Measurements from ENCODE around the gene ACOT12.

ACOT12 gene

GRCh38 chr5:81290146-81290545 lies 103.8 kb downstream of the ACOT12 start:
- no peak for TF ChIP-seq CTCF (IDR thresholded peaks at IDR 0.05)
- peaks cover 15 to 24% of the 10 kb centered on the region in 2 experiments for H3K4me1 ChIP-seq (ENCODE audit: control insufficient read depth in 1 of 2, insufficient read depth in 1 of 2, low read depth in 1 of 2, low read length in 1 of 2)

GRCh38 chr5:81288021-81288433 lies 105.9 kb downstream of the ACOT12 start:
- no peak for TF ChIP-seq CTCF (IDR thresholded peaks at IDR 0.05)
- no peaks in the 10 kb centered on the region for H3K27me3 ChIP-seq
- no peaks in the 10 kb centered on the region for H3K36me3 ChIP-seq
- no peak overlapping the region for H3K4me3 ChIP-seq (ENCODE audit: low read depth in 1 of 2, low read length in 1 of 2)
- peaks cover 15 to 21% of the 10 kb centered on the region in 2 experiments for H3K4me1 ChIP-seq (ENCODE audit: control insufficient read depth in 1 of 2, insufficient read depth in 1 of 2, low read depth in 1 of 2, low read length in 1 of 2)
- H3K9me3 ChIP-seq: no peaks in the 10 kb centered on the region
- no peak overlapping the region for H3K27ac ChIP-seq

More at GRCh38 chr5:81290146-81290545, 103.8 kb downstream of the ACOT12 start:
- H3K27me3 ChIP-seq: no peaks in the 10 kb centered on the region
- no peaks in the 10 kb centered on the region for H3K36me3 ChIP-seq
- H3K9me3 ChIP-seq: no peaks in the 10 kb centered on the region
- H3K4me3 ChIP-seq (ENCODE audit: low read depth in 1 of 2, low read length in 1 of 2): no peak overlapping the region
- no peak overlapping the region for H3K27ac ChIP-seq

GRCh38 chr5:81286059-81286617 lies 107.8 kb downstream of the ACOT12 start:
- TF ChIP-seq CTCF (IDR thresholded peaks at IDR 0.05): no peak
- H3K4me3 ChIP-seq (ENCODE audit: low read depth in 1 of 2, low read length in 1 of 2): no peak overlapping the region

GRCh38 chr5:81283976-81284375 lies 110.0 kb downstream of the ACOT12 start:
- no peak overlapping the region for H3K4me3 ChIP-seq (ENCODE audit: low read depth in 1 of 2, low read length in 1 of 2)
- H3K36me3 ChIP-seq: no peaks in the 10 kb centered on the region
- no peak for TF ChIP-seq CTCF (IDR thresholded peaks at IDR 0.05)
- no peaks in the 10 kb centered on the region for H3K4me1 ChIP-seq (ENCODE audit: control insufficient read depth in 1 of 2, insufficient read depth in 1 of 2, low read depth in 1 of 2, low read length in 1 of 2)
- no peaks in the 10 kb centered on the region for H3K9me3 ChIP-seq
- H3K27ac ChIP-seq: no peak overlapping the region
- no peaks in the 10 kb centered on the region for H3K27me3 ChIP-seq

More at GRCh38 chr5:81286059-81286617, 107.8 kb downstream of the ACOT12 start:
- no peaks in the 10 kb centered on the region for H3K36me3 ChIP-seq
- H3K27me3 ChIP-seq: no peaks in the 10 kb centered on the region
- no peak overlapping the region for H3K27ac ChIP-seq
- H3K9me3 ChIP-seq: no peaks in the 10 kb centered on the region
- H3K4me1 ChIP-seq (ENCODE audit: control insufficient read depth in 1 of 2, insufficient read depth in 1 of 2, low read depth in 1 of 2, low read length in 1 of 2): peaks cover 0 to 2% of the 10 kb centered on the region in 2 experiments

Data from neutrophil (primary cell).